Skeletal muscle satellite cell (primary cell): ENCODE measurements around the gene SEPTIN11.

ENCODE experiments used
- H3K27me3 ChIP-seq: 2 replicates; pipeline ENCODE4 v1.7.0; 2013; ENCODE audit warnings: low read length; ENCODE audit not compliant: control insufficient read depth, insufficient read depth
- H3K36me3 ChIP-seq: 2 replicates; pipeline ENCODE4 v1.7.0; 2013; ENCODE audit warnings: mild to moderate bottlenecking, control low read depth, low read length; ENCODE audit not compliant: insufficient read depth
- H3K4me1 ChIP-seq: 2 replicates; pipeline ENCODE4 v1.7.0; 2013; ENCODE audit warnings: low read length; ENCODE audit not compliant: control insufficient read depth, insufficient read depth
- H3K4me2 ChIP-seq: 2 replicates; pipeline ENCODE4 v1.7.0; 2013; ENCODE audit warnings: mild to moderate bottlenecking, low read length
- H3K4me3 ChIP-seq: 2 replicates; pipeline ENCODE4 v1.7.0; 2013; ENCODE audit warnings: low read length
- H3K9ac ChIP-seq: 2 replicates; pipeline ENCODE4 v1.7.0; 2013; ENCODE audit warnings: mild to moderate bottlenecking, low read depth, low read length, moderate library complexity
- H3K9me3 ChIP-seq: replicated peaks from 2 replicates; pipeline ENCODE4 v1.7.0; 2013; ENCODE audit warnings: mild to moderate bottlenecking, control low read depth, low read length

SEPTIN11 gene

GRCh38 chr4:76984127-76984526, 34.6 kb downstream of the SEPTIN11 start:
- Histone ChIP-seq H3K9ac (peak overlapping the region; percentile 82), H3K4me2 (peak overlapping the region; percentile 65), H3K36me3 (peaks cover 9% of the 10 kb centered on the region), H3K9me3 (no peaks in the 10 kb centered on the region), H3K4me1 (peaks cover 85% of the 10 kb centered on the region), H3K4me3 (peak overlapping the region; percentile 28), H3K27me3 (no peaks in the 10 kb centered on the region)

- Histone ChIP-seq H3K4me1 (peaks cover 82% of the 10 kb centered on the region), H3K9ac (peak overlapping the region; percentile 91), H3K4me2 (peak overlapping the region; percentile 80), H3K4me3 (peak overlapping the region; percentile 28), H3K9me3 (no peaks in the 10 kb centered on the region), H3K27me3 (no peaks in the 10 kb centered on the region), H3K36me3 (peaks cover 9% of the 10 kb centered on the region)
These were observed 35.2 kb downstream of the SEPTIN11 start for GRCh38 chr4:76984788-76985211.

GRCh38 chr4:76987153-76987591, 37.6 kb downstream of the SEPTIN11 start:
- peak overlapping the region; percentile 91 for H3K9ac ChIP-seq
- peak overlapping the region; percentile 59 for H3K4me3 ChIP-seq
- H3K4me1 ChIP-seq = peaks cover 81% of the 10 kb centered on the region

GRCh38 chr4:76987685-76988084, 38.1 kb downstream of the SEPTIN11 start:
- Histone ChIP-seq H3K4me1 (peaks cover 81% of the 10 kb centered on the region), H3K27me3 (no peaks in the 10 kb centered on the region), H3K36me3 (peaks cover 11% of the 10 kb centered on the region), H3K9me3 (no peaks in the 10 kb centered on the region), H3K4me2 (peak overlapping the region; percentile 80), H3K9ac (peak overlapping the region; percentile 91), H3K4me3 (peak overlapping the region; percentile 59)

More at GRCh38 chr4:76987153-76987591, 37.6 kb downstream of the SEPTIN11 start:
- H3K36me3 ChIP-seq = peaks cover 11% of the 10 kb centered on the region
- H3K27me3 ChIP-seq = no peaks in the 10 kb centered on the region
- H3K4me2 ChIP-seq = peak overlapping the region; percentile 80
- H3K9me3 ChIP-seq = no peaks in the 10 kb centered on the region

DNA sequence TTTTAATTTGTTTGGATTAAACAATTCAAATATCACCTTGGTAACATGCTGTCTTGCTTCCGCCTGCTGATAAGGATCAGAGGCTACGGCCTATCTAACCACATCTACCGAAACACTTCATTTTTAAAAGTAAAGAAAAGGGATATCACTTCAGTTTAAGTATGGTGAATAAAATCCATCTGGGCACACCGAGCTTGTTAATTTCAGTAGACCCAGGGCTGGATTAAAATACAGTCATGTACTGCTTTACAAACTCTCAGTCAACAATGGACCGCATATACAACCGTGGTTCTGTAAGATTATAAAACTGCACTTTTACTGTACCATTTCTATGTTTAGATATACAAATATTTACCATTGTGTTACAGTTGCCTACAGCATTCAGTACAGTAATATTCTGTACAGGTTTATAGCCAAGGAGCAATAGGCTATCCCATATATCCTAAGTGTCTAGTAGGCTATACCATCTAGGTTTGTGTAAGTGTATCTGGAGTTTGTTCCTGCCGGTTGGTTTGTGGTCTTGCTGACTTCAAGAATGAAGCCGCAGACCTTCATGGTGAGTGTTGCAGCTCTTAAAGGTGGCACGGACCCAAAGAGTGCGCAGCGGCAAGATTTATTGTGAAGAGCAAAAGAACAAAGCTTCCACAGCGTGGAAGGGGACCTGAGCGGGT, 40.0 kb downstream of the SEPTIN11 start:
- H3K9me3 ChIP-seq = no peaks in the 10 kb centered on the region
- H3K4me3 ChIP-seq = no peak overlapping the region
- peaks cover 81% of the 10 kb centered on the region for H3K4me1 ChIP-seq
- H3K9ac ChIP-seq = no peak overlapping the region
- no peak overlapping the region for H3K4me2 ChIP-seq
- H3K27me3 ChIP-seq = no peaks in the 10 kb centered on the region
- H3K36me3 ChIP-seq = peaks cover 5% of the 10 kb centered on the region

- Histone ChIP-seq H3K36me3 (peaks cover 6% of the 10 kb centered on the region), H3K9ac (peak overlapping the region; percentile 84), H3K27me3 (no peaks in the 10 kb centered on the region), H3K4me3 (peak overlapping the region; percentile 38), H3K4me2 (peak overlapping the region; percentile 69), H3K4me1 (peaks cover 81% of the 10 kb centered on the region), H3K9me3 (no peaks in the 10 kb centered on the region)
These were observed 40.9 kb downstream of the SEPTIN11 start for GRCh38 chr4:76990288-76991080.

DNA sequence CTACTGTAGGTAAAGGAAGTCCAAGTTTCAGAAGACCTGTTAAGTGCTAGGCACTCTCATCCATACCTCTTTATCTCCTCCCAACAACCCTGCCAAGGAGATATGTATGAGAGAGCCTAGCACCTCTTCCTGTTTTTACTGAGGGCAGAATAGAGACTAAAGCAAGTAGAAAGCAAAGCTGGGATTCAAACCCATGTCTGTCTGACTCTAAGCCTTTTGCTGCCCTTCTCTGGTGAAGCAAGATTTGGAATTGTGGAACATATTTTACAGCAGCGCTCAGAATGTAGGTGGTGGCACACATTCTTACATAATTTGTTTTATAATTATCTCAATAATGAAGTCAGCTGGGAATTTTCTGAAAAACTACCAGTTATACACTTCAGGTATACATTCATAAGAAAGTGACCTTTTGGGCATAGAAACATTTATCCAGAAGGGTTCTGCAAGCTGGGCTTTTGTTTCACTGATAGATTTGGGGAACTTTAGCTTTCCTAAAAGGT, 41.7 kb downstream of the SEPTIN11 start:
- no peaks in the 10 kb centered on the region for H3K9me3 ChIP-seq
- peaks cover 74% of the 10 kb centered on the region for H3K4me1 ChIP-seq
- H3K27me3 ChIP-seq = no peaks in the 10 kb centered on the region
- peak overlapping the region; percentile 69 for H3K4me2 ChIP-seq
- H3K9ac ChIP-seq = peak overlapping the region; percentile 84
- peaks cover 13% of the 10 kb centered on the region for H3K36me3 ChIP-seq
- peak overlapping the region; percentile 38 for H3K4me3 ChIP-seq

DNA sequence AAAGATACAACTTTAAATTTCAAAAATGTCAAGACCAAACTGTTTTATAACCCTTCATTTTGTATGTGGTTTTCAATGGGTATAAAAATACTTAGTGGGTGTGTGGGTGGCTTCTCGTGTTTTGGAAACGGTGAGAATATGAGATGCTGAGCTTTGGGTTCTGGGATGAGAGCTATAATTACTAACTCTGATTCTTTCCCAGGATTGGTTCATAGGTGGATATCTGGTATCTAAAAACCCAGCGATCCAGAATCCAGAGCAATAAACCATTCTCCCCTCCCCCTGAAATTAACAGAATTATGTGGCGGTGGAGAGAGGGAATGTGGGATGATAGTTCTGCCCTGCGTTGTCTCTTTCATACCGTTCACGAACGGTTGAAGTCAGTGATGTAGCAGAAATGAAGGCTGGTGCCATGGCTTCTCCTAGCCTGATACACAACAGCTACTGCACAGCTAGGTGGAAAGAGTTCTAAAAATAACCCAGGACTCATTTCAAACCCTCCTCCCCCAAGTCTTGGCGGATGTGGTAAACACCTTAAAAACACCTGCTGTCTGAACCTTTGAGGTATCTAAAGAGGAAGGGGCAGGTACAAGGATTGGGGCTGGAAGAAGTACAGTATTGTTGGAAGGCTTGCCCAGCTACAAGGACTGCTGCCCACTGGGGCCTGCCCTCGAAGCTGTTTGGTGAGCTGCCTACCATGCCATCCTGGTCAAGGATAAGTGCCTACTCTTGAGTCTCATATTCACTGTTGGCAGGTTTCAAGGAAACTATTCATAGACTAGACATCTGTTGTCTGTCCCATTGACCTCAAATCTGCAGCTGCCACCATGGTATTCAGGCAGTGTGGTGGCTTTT, 44.5 kb downstream of the SEPTIN11 start:
- H3K4me1 ChIP-seq = peaks cover 50% of the 10 kb centered on the region
- H3K9ac ChIP-seq = peak overlapping the region; percentile 25
- peaks cover 40% of the 10 kb centered on the region for H3K36me3 ChIP-seq
- H3K9me3 ChIP-seq = no peaks in the 10 kb centered on the region
- H3K4me3 ChIP-seq = no peak overlapping the region
- H3K4me2 ChIP-seq = peak overlapping the region; percentile 11
- H3K27me3 ChIP-seq = no peaks in the 10 kb centered on the region

GRCh38 chr4:76995776-76996175, 46.2 kb downstream of the SEPTIN11 start:
- no peaks in the 10 kb centered on the region for H3K9me3 ChIP-seq
- no peak overlapping the region for H3K4me2 ChIP-seq
- H3K27me3 ChIP-seq = no peaks in the 10 kb centered on the region
- peaks cover 44% of the 10 kb centered on the region for H3K4me1 ChIP-seq
- no peak overlapping the region for H3K9ac ChIP-seq
- H3K36me3 ChIP-seq = peaks cover 52% of the 10 kb centered on the region
- H3K4me3 ChIP-seq = no peak overlapping the region

DNA sequence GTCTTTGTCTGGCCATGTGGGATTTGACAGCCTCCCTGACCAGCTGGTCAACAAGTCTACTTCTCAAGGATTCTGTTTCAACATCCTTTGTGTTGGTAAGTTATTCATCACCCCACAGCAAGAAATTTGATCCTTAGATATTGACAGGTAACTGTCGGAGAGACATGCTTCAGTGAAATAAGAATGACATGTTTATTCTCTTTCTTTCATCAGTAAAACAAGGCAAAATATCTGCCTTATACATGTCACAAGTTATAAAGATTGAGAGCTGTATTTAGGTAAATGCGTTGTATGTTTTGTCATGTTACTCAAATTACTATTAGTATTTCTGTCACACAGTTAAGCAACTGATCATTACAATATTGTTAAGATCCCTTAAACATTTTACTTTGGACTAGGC, 46.9 kb downstream of the SEPTIN11 start:
- H3K36me3 ChIP-seq = peaks cover 54% of the 10 kb centered on the region

DNA sequence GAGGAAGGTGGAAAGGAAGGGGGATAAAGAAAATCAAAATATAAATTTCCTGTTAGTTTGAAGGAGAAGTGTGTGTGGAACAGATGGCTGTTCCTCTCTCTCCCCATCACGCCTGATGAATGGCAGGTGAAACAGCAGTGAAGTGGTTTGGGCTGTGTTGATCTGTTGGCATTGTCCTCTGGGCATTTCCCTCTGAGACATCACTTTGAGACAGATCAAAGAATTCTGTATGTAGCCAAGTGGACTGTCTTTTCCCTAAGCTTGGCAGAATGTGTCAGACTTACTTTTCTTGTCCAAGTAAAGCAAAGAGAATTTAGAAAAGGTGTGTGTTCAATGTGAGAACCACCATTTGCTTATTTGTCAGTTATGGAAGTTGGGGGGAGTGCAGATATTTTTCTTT, 47.5 kb downstream of the SEPTIN11 start:
- Histone ChIP-seq H3K36me3 (peaks cover 55% of the 10 kb centered on the region), H3K9me3 (no peaks in the 10 kb centered on the region), H3K4me3 (no peak overlapping the region), H3K9ac (no peak overlapping the region), H3K4me1 (peaks cover 43% of the 10 kb centered on the region), H3K27me3 (no peaks in the 10 kb centered on the region), H3K4me2 (no peak overlapping the region)

More for the DNA sequence above, 46.9 kb downstream of the SEPTIN11 start:
- H3K4me3 ChIP-seq = no peak overlapping the region
- no peak overlapping the region for H3K4me2 ChIP-seq
- H3K9ac ChIP-seq = no peak overlapping the region
- no peaks in the 10 kb centered on the region for H3K27me3 ChIP-seq
- H3K4me1 ChIP-seq = peaks cover 44% of the 10 kb centered on the region
- H3K9me3 ChIP-seq = no peaks in the 10 kb centered on the region
